ENCODE measurements around the gene GPM6B.
A peak's percentile ranks its signal among the peaks of the same experiment; 100 is the strongest.

The GPM6B gene

GRCh38 chrX:13770013-13770535 is 46.8 kb downstream of the GPM6B start:
- no peak for DNase-seq (ENCODE audit: extremely low read depth in 1 of 2, low read depth in 1 of 2)

- no peak for DNase-seq (ENCODE audit: extremely low read depth in 1 of 2, low read depth in 1 of 2)
Observed at GRCh38 chrX:13768939-13769338, 48.0 kb downstream of the GPM6B start.

- no peak for DNase-seq (ENCODE audit: extremely low read depth in 1 of 2, low read depth in 1 of 2)
Observed at GRCh38 chrX:13764765-13765164, 52.1 kb downstream of the GPM6B start.

- DNase-seq (ENCODE audit: extremely low read depth in 1 of 2, low read depth in 1 of 2), result no peak
Observed at GRCh38 chrX:13764281-13764680, 52.6 kb downstream of the GPM6B start.

- no peak for DNase-seq (ENCODE audit: extremely low read depth in 1 of 2, low read depth in 1 of 2)
Observed at GRCh38 chrX:13763489-13763888, 53.4 kb downstream of the GPM6B start.

- no peak for DNase-seq (ENCODE audit: extremely low read depth in 1 of 2, low read depth in 1 of 2)
Observed at GRCh38 chrX:13761606-13762414, 55.1 kb downstream of the GPM6B start.

- DNase-seq (ENCODE audit: extremely low read depth in 1 of 2, low read depth in 1 of 2), result no peak
Observed at GRCh38 chrX:13760426-13760825, 56.5 kb downstream of the GPM6B start.

GRCh38 chrX:13759152-13759718 is 57.7 kb downstream of the GPM6B start:
- no peak for DNase-seq (ENCODE audit: extremely low read depth in 1 of 2, low read depth in 1 of 2)

GRCh38 chrX:13756381-13756780 is 60.5 kb downstream of the GPM6B start:
- DNase-seq (ENCODE audit: extremely low read depth in 1 of 2, low read depth in 1 of 2), result no peak

DNA sequence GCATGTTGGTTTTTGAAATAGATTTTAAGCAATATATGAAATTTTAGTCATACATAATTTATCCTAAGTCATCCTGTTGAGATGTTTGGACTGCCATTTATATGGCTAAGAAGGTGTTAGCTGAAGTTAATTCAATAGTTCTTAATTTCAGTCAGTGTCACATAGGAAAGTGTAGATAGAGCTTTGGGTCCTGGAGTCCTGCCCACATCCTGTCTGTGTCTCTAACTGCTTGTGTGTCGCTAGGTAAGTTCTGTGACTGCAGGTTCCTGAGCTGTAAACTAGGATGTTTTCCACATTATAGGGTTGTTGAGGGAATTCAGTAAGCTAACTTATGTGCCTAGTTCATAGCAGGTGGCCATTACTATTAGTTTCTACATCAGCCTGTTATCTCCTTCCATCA is 61.6 kb downstream of the GPM6B start:
- DNase-seq (ENCODE audit: extremely low read depth in 1 of 2, low read depth in 1 of 2), result no peak

DNA sequence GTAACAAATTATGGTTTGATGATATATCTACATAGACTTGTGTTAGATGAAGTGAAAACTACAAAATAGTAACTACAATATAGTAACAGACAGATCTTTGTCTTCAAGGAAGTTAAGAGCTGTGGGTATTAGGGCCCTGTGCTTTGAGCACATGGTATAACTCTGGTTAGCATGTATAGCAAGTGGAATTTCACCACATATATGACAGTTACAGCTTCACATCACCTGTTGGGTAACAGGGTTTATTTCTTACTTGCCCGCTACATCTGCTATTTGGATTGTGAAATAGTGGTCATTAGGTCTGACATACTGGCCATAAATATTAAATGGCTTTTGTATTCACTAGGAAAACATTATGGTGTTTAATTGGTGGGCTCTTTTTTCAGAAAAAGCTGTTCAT is 62.1 kb downstream of the GPM6B start:
- DNase-seq (ENCODE audit: extremely low read depth in 1 of 2, low read depth in 1 of 2), result no peak

DNA sequence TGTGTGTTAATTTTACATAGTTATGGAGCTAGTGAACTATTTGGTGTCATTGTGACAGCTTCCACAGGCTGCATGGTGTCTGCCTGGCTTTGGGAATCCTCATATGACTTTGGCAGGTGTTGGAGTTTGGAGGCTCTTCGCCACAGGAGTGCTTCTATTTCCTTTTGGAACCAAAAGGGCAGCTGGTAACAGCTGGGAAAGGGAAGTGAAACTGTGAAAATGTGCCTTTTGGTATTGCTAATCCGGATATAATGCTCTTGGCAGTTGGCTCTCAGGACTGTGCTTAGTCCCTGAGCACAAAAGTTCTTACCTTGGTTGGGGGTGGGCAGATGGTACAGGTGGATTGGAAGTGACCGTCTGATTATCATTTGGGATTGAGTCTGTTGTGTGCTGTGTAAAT is 64.2 kb downstream of the GPM6B start:
- no peak for DNase-seq (ENCODE audit: extremely low read depth in 1 of 2, low read depth in 1 of 2)

- DNase-seq (ENCODE audit: extremely low read depth in 1 of 2, low read depth in 1 of 2), result no peak
Observed at GRCh38 chrX:13752141-13752540, 64.8 kb downstream of the GPM6B start.

DNA sequence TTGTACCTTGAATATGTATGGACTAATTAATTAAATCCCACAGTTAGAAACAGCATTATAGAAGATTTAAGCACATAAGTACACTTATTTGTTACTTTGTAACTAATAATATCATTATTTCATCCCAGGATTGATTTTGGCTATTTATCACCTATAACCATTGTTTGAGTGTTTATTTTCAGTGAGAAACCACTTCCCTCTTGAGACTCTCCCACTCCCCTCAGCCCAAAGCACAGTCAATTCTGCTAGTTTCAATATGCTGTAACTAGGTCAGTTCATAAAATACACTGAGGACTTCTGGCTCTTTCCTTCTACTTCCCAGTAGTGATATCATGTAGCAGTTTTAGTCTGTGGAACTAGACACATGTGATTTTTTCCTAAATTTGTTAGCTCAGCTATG is 66.1 kb downstream of the GPM6B start:
- no peak for DNase-seq (ENCODE audit: extremely low read depth in 1 of 2, low read depth in 1 of 2)

GRCh38 chrX:13750204-13750603 is 66.7 kb downstream of the GPM6B start:
- DNase-seq (ENCODE audit: extremely low read depth in 1 of 2, low read depth in 1 of 2), result no peak

DNA sequence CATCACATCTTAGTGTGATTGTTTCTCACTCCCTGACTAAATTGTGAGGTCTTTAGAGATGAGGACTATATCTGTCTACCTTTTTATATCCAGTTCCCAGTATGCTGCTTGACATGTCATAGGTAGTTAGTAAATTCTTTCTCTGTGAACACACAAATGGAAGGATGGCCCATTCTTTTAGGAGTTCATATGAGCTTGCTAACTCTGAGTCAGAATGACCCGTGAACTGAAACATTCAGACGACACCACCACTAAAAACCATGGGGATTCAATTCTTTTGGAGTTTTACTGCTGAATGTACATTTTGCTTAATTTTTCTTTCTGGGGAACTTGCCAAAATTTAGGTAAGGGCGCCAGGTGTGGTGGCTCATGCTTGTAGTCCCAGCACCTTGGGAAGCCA is 68.4 kb downstream of the GPM6B start:
- no peak for DNase-seq (ENCODE audit: extremely low read depth in 1 of 2, low read depth in 1 of 2)

DNA sequence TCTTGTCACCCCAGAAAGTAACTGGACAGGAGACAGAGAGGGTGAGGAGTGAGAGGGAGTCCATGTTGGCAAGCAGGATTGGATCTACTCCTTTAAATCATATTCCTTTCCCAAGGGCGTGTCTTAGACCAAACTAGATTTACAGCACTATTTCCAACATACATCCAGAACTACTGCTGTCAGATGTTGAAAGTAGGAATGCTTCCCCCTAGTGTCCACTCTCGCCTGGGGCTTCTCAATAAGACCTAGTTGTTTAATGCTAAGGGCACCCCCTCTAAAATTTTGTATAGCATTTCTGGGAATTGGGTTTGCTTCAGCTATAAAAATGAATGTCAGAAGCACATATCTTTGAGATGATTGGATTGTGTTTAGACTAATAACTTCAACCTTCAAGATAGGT is 69.1 kb downstream of the GPM6B start:
- DNase-seq (ENCODE audit: extremely low read depth in 1 of 2, low read depth in 1 of 2), result peak in 1 of 2 donors; percentile 8

DNA sequence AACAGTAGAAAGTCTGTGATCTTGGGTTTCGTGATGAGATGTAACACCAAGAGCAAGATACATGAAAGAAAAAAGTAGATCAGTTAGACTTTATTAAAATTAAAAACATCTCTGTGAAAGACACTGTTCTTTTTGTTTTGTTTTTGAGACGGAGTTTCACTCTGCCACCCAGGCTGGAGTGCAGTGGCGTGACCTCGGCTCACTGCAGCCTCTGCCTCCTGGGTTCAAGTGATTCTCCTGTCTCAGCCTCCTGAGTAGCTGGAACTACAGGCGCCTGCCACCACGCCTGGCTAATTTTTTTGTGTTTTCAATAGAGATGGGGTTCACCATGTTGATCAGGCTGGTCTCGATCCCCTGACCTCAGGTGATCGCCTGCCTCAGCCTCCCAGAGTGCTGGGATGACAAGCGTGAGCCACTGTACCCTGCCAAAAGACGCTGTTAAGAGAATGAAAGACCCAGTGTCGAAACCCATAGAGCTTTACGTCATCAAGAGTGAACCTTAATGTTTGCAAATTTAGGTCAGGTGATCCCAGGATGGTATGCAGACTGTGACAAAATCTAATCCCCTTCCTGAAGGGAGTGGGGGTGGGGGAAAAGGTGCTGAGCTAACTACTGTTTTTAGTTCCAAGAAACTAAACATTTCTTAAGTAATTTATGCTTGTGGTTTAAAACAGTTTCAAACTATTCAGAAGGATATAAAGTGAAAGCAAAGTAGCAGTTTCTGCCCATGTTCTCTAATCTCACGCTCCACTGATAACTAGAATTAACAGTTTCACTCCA is 74.3 kb downstream of the GPM6B start:
- DNase-seq (ENCODE audit: extremely low read depth in 1 of 2, low read depth in 1 of 2), result no peak

- DNase-seq (ENCODE audit: extremely low read depth in 1 of 2, low read depth in 1 of 2), result no peak
Observed at GRCh38 chrX:13741695-13742094, 75.2 kb downstream of the GPM6B start.

GRCh38 chrX:13734278-13735172 is 82.4 kb downstream of the GPM6B start, which contains the start of the genes OFD1 and TRAPPC2:
Gene OFD1 (plus strand): TSS chrX:13734748. CDS start chrX:13735072, 324 bp downstream.
Gene TRAPPC2 (minus strand): TSS chrX:13734620. CDS start chrX:13719963, 14,657 bp downstream.
- peak; percentile 76 to 81 for DNase-seq (ENCODE audit: extremely low read depth in 1 of 2, low read depth in 1 of 2)

Data from activated CD8-positive, alpha-beta memory T cell treated with anti-CD3 and anti-CD28 coated beads for 1 hour (primary cell).